Breast epithelium (tissue), 3 donors: ENCODE measurements around the gene FBXW4.

ENCODE experiments used
- CTCF ChIP-seq, 3 donors: fragments of 450-650 bp; IDR thresholded peaks; one replicate each; pipeline ENCODE4 v1.5.1; 2016 to 2017; ENCODE audit warnings: antibody characterized with exemption in 3 of 3, mild to moderate bottlenecking in 3 of 3, moderate library complexity in 3 of 3
- POLR2A ChIP-seq: fragments of 450-650 bp; IDR thresholded peaks from one replicate; pipeline ENCODE4 v1.6.1; 2016; ENCODE audit warnings: antibody characterized with exemption, mild to moderate bottlenecking, moderate library complexity
- POLR2AphosphoS5 ChIP-seq, 3 donors: sonication (generic); formaldehyde crosslinking; IDR thresholded peaks; one replicate each; pipeline ENCODE4 v1.6.1; 2017; ENCODE audit warnings: antibody characterized with exemption in 3 of 3

- TF ChIP-seq CTCF (IDR thresholded peaks at IDR 0.05) = no peak
- no peak for TF ChIP-seq POLR2A
- no peak for TF ChIP-seq POLR2AphosphoS5 (IDR thresholded peaks at IDR 0.05)
Observed at GRCh38 chr10:101646364-101646763, 48.6 kb downstream of the FBXW4 start.
